DMS53 treated with DMSO at 0.1 percent for 48 hours (cell line): ENCODE measurements around the gene PLA1A.

Experiments
- DNase-seq: peaks from one replicate; lab custom pipeline; 2025; ENCODE audit not compliant: unreplicated experiment; lab: John Stamatoyannopoulos, UW

Gene PLA1A

DNA sequence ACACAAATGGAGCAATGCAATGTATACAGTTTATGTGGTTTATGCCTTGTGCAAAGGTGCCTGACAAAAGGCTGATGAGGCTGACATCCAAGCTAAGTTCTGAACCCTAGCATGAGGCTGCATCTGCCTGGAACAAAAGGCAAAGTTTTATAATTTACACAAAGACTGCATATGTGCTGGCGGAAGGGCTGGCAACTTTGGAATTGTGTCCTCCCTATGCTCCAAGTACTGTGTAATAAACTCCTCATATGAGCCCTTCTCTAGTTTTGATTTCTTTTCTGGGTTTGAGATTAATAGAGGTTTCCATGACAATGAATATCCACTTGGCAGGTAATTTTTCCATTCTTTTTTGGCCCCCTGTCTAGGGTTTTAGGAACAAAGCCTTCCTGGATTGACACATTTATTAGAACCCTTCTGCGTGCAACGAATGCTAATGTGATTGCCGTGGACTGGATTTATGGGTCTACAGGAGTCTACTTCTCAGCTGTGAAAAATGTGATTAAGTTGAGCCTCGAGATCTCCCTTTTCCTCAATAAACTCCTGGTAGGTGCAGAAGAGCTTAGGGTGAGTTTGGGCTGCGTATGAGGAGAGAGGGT lies 10.8 kb downstream of the PLA1A start:
- no peak for DNase-seq

DNA sequence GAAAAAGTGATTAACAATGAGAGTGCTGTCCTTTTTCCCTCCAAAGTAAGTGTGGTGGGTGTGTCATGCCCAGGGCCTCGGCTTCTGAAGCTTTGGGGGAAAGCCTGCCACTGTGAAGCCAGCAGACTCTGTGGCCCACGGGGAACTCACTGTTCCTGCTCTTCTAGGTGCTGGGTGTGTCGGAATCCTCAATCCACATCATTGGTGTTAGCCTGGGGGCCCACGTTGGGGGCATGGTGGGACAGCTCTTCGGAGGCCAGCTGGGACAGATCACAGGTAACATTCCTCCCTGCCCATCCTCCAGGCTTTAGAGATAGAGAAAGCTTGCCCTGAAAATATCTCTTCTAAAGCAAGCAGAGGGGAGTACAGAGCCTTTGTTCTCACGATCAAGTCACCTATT lies 11.6 kb downstream of the PLA1A start:
- DNase-seq, result no peak

DNA sequence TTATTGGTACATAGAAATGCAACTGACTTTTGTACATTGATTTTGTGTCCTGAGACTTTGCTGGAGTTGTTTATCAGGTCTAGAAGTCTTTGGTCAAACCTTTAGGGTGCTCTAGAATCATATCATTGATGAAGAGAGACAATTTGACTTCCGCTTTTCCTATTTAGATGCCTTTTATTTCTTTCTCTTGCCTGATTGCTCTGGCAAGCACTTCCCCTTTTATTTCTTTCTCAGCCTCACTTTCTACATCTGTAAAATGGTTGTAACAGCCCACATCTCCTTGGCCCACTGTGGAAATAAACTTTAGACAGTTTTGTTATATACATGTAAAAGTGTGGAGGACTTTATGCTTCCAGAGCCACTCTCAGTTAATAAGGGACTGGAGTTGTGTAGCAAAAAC lies 14.0 kb downstream of the PLA1A start:
- DNase-seq, result no peak

DNA sequence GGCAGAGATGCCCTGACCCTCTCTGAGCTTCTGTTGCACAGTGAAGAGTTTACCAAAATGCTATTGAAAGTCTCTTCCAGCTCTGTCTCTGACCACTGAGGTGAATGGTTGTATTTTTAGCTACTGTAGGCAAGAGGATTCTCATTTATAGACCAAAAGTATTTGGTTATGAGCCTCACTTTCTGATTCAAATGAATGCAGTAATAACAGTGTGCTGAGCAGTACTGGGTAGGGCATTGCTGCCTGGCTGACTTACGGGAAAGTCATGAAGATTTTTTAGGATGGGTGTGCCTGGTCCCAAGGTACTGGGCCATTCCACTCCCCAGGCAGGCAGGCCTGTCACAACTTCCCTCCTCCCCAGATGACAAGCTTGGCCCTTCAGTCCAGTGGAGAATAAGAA lies 15.5 kb downstream of the PLA1A start:
- DNase-seq, result no peak

DNA sequence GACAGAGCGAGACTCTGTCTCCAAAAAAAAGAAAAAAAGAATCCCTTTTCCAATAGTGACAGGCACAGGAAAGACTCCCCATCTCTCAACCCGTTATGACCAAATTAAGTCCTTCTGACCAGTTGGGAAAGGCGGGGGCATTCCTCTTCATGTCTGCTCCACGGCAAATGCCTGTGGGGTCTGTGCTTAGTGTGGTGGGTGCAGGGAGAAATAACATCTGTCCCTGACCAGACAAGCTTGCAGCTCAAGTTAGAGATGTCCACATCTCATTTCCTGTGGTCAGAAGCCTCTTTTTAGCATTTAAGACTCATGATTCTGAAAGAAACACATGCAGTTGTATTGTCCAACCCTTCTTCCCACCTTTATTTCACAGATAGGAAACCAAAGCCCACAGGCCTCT lies 16.2 kb downstream of the PLA1A start:
- no peak for DNase-seq

DNA sequence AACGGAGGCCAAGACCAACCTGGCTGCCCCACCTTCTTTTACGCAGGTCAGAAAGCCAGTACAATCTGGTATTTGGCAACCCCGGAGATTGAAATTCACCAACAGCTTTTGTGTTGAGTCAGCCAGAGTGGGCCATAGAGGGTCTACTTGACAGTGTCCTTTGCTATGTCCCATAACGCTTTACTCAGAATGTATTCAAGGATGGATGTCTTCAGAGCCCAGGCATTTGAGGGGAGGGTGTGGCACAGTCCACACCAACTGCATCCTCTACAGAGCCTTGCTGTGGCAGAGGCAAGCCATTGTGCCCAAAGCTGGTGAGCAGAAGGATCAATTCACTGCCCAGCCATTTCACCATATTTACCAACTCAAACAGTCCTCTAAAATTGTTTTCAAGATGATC lies 18.4 kb downstream of the PLA1A start:
- DNase-seq, result no peak

DNA sequence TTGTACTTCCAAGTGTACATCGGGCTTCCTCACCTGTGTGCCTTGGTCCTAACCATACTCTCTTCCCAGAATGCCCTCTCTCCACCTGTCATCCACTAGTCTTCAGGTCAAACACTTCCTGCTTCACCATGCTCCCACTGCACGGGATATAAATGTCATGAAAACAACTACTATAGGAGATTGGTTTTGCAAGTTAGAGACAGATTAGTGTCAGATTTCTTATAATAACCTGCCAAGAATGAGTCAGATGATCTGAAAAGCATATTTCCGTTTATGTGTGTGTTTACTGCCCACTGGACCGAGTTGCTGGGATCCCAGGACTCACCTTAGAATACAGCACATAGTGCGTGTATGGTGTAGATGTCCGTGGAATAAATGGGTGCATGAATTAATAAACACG lies 21.4 kb downstream of the PLA1A start:
- no peak for DNase-seq

DNA sequence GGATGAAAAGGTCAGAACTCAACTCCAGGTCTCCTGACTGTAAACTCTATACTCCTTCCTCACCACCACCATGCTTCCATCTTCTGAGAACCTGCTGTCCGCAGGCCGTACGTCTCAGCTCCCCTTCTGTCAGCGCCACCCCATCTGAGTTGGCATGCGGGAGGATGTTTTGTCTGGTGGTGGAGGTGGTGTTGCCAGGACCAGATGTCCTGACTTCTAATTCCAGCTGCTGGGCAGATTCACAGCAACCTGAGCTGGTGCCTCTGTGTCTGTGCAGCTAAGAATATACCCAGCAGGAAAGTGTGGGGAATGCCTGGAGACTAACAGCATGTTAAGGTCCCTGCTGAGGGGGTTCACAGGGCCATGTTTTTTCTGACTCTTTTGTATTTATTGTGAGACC lies 23.2 kb downstream of the PLA1A start:
- DNase-seq, result no peak

DNA sequence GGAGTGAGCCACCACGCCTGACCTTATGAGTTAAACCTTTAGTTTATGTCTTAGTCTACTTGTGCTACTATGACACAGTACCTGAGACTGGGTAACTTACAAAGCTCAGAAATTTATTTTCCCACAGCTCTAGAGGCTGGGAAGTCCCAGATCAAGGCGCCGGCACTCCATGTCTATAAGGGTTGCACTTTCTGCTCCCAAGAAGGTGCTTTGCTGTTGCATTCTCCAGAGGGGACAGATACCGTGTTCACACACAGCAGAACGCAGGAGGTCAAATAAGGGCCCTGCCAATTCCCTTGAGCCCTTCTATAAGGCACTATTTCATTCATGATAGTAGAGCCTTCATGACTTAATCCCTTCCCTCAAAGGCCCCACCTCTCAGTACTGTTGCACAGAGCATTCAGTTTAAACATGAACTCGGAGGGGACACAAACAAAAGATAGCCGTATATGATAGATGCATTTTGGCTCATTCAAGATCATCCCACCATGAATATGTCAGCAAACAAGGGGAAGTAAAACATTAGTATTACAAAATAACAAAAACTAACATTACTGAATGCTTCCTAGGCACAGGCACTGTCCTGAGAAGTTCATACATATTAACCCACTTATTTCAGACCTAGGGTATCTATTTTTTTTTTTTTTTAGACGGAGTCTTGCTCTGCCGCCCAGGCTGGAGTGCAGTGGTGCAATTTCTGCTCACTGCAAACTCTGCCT lies 26.5 kb downstream of the PLA1A start:
- DNase-seq, result no peak

DNA sequence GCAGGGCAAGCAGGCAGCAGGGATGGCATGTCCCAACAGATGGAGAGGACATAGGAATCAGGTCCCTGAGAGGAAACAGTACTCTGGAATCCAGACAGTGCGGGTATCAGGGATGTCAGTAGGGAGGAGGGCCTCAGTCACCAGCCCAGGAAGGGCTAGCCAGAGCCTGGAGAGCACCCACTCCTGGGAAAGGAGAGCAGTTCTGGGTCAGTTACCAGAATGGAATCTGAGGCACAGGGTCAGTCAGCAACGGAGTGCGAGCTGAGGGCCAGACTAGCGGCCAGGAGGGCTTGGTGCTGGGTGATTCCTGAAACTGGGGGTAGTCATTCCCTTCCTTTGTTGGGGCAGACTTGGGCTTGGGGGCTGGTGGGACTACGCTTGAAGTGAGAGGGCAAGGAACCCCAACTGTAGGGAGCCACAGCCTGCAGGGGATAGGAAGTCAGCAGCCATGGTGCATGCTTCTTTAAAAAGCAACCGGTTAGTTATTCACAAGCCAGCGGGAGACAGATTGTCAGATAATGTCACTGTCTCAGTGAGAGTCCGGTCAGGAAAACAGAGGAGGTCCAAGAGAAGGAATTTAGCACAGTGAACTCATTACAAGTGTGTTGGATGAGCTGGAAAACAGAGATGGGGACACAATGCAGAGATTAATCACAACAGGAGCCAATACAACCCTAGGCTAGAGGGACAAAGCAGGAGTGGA lies 27.9 kb downstream of the PLA1A start:
- no peak for DNase-seq

DNA sequence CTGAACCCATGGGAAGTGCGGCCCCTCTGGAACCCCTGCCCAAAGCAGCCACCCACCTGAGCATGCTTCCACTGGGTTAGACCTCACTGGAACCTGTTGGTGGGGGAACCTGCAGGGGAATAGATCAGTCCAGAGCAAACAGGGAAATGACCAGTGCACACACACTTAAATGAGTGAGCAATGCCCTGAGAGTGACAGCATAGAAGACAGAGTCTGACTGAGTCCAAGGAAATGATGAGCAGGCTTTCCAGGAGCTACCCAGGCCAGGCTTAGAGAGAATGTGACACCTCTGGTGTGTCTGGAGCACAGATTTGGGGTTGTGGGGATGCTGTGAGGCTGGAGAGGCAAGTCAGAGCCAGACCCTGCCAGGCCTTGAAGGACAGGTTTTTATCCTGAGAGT lies 28.5 kb downstream of the PLA1A start:
- no peak for DNase-seq

DNA sequence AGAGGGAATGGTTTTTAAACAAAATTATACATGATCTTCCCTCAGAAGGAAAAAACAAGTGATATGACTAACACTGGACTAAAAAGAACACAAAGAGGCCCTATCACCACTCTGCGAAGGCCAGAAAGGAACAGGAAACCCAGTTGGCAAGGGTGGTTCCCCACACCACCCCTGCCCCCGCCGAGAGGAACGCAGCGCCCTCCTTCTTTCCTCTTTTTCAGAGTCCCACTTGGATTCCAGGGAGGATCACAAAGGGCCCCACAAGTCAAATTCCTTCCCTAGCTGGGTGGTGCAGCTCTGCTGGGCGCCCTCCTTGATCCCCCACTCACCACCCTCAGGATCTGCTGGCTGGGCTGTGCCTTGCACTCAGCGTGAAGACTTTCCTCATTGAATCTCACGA lies 29.8 kb downstream of the PLA1A start:
- no peak for DNase-seq

DNA sequence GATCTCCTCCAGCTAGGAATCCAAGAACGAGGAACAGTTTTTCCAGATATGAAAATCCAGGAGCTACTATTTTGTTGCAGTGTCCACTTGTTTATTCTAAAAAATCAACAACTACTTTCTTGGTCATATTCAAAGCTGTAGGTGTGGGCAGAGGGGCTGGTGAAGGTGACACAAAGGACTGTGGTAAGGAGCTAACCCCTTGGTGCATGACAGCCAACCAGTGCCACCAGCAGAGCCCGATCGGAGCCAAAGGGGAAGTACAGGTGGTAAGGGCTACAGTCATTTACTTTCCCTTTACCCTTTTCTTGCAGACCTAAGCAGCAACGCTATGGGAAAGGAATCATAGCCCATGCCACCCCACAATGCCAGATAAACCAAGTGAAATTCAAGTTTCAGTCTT lies 30.7 kb downstream of the PLA1A start:
- no peak for DNase-seq

DNA sequence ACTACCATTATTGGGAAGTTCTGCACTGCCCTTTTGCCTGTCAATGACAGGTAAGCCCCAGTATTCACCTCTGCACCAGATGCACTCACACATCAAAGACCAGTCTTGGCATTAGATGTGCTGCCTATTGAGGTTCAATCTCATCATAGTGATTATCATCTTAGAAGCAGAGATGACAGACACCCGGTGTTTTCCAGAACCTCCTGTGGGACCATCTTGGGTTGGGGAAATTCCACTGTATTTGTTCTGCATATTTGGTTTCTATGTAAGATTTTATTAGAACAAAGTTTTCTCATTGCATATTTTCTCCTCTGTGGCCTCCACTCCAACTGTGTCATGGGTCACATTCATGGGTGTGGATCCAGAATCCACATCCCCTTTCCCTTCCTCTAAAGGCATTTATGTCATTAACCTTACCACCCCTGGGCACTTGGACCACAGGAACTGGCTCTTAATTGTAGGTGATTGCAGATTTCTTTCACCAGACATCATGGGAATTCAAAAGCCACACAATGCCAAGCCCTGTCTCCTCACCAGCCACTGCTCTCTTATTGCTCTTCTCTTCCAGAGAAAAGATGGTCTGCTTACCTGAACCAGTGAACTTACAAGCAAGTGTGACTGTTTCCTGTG lies 31.2 kb downstream of the PLA1A start:
- DNase-seq, result no peak

DNA sequence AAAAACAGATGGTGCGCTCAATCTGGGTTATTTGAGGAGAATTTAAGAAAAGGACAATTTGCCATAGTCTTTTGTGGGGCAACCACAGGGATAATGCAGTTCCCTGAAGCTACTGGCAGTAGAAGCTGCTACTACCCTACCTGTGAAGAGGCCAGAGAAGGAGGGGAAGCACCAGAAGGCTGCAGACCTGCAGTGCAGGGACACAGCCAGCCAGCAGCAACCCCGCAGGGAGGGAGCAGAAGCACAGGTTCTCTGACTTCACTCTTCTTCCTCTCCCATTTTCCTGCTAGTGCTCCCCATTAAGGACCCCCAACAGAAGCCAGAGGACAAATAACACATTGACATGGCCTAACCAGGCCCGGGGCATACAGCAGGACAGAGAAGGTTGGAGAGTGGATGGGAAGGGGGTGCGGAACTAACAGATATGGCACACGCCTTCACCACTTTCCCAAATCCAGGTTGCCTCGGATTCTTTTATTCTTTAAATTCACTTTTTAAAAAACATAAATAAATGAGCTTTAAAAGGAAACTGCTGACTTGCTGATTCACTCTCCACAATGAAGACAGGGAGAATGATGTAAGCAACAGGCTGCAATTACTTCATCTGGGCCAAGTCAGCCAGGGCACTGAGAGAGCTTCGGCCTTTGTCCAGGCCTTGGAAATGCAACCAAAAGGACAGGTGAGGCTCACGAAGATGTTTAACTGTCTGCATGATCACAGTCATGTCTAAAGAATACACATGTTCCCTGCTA lies 32.6 kb downstream of the PLA1A start:
- no peak for DNase-seq

DNA sequence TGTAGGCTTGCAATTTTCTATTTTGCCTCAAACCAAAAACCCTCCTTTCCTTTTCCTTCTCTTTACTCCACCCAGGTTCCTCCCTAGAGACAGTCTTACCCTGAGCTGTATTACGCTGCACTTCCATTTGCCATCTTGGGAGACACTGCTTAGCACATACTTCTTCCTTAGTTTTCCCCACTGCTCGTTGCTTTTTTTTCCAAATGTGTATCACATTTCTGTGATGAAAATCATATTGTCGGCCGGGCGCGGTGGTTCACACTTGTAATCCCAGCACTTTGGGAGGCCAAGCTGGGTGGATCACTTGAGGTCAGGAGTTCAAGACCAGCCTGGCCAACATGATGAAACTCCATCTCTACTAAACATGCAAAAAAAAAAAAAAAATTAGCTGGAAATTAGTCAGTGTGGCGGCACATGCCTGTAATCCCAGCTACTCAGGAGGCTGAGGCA lies 33.2 kb downstream of the PLA1A start:
- DNase-seq, result no peak

DNA sequence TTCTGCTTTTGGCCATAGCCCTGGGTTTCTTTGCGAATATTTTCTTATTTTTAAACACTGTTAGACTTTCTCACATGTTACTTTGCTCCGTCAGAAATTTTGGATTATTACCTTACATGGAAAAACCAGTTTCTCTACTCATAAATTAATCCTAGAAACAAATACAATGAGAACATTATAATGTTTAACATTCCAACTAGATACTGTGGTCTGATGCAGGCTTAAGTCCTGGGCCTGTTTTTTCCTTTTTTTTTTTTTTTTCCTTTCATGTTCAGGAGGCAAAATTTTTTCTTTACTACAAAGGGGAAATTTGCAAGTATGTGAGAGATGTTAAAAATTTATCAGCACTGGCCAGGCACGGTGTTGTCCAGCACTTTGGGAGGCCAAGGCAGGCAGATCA lies 33.8 kb downstream of the PLA1A start:
- DNase-seq, result no peak

DNA sequence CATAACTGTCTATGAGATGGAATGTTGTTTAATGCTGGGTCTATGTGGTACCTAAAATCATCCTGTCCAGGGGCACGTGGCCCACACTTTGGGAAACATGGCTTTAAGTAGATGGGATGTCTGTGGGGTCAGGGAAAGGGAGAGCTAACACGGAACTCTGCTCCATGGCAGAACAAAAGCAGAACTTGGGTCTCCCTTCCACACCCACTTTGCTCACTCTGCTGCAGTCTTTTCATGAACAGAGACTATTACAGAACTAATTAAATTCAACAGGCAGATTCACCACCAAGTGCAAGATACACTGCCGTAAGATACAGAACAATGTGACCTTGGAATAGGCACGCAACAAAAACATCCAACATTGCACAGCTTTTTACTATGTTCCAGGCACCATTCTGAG lies 34.5 kb downstream of the PLA1A start:
- no peak for DNase-seq

DNA sequence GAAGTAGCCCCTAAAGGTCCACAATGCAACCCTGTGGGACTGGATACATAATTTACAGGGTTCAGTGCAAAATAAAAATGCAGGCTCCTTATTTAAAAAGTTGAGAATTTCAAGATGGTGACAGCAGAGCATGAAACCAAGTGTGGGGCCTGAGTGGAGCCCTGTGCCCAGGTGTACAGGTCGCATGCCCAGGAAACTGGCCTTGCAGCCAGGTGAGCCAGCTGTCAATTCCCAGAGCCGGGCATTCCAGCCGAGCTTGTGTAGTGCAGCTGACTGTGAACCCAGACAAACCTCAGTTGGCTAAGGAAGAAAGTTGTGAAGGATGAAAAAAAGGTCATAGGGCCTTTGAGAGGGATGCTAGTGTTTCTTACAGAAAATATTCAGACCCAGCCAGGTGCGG lies 35.1 kb downstream of the PLA1A start:
- DNase-seq, result no peak

DNA sequence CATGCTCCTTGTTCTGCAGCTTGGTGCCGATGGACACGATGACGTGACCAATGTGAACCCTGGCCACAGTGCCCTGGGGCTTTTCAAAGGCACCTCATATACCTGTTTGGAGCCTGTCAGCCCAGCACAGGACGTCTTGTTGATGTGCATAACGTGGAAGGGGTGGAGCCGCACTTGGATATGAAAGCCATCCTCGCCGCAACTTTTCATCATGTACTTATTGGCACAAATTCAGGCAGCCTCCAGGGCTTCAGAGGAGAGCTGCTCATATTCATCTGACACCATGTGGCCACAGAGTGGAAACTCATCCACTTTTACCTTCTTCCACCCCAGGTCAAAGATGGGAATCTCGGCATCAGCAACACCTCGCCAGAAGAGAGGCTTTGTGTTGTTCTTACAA lies 38.0 kb downstream of the PLA1A start:
- no peak for DNase-seq

DNA sequence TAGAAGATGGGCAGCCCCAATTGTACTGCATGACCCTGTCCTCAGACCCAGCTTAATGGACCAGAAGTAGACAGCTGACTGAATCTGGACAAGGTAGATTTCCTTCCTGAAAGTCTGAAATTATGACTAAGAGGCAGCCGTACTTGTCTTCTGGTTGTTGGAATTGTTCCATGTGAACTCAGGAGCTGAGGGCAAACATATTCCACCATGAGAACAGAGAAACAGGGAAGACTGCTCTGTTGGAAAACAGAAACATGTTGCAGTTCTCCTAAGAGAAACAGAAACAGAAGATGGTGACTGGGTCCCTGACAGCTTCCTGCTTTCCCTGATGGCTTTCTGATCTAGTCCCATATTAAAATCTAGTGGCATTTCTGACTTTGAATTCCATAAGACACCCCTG lies 38.6 kb downstream of the PLA1A start:
- DNase-seq, result no peak
